Neuron (in vitro differentiated cells): ENCODE measurements around the gene SOX9.
A peak's percentile ranks its signal among the peaks of the same experiment; 100 is the strongest.

ENCODE experiments used
- H2AFZ ChIP-seq: one replicate; pipeline ENCODE4 v1.6.1; 2013; ENCODE audit warnings: low read depth, mild to moderate bottlenecking, inconsistent platforms, low read length, moderate library complexity
- H3K27me3 ChIP-seq: one replicate; pipeline ENCODE4 v1.6.1; 2013; ENCODE audit warnings: low read length; ENCODE audit not compliant: insufficient read depth
- H3K36me3 ChIP-seq: one replicate; pipeline ENCODE4 v1.6.1; 2013; ENCODE audit warnings: low read length; ENCODE audit not compliant: insufficient read depth
- H3K4me1 ChIP-seq: one replicate; pipeline ENCODE4 v1.6.1; 2013; ENCODE audit warnings: low read length; ENCODE audit not compliant: insufficient read depth
- H3K4me3 ChIP-seq: 2 replicates; pipeline ENCODE4 v1.5.1; 2013; ENCODE audit warnings: mild to moderate bottlenecking, low read length, moderate library complexity
- H3K9me3 ChIP-seq: one replicate; pipeline ENCODE4 v1.6.1; 2013; ENCODE audit warnings: low read length

The SOX9 gene

DNA sequence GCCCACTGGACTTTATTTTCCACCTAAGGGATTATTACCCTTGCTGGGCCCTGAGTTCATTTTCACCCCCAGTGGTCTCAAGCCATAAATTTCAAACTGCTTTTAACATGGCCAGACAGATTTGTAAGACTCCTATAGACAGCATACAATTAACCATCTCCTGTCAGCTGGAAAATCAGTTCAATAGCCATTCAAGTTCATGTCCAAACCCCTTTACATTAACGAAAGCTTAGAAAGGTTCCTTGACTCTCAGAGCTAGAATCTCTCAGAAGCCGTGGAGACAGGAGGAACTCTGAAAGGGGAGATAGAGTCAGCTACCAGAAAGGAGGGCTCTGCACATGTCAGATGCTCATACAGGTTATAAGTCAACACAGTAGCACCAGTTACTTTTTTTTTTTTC, 23.3 kb downstream of the SOX9 start:
- Histone ChIP-seq H3K4me1 (peaks cover 12% of the 10 kb centered on the region), H3K36me3 (no peaks in the 10 kb centered on the region), H2AFZ (no peak overlapping the region), H3K9me3 (peaks cover 4% of the 10 kb centered on the region), H3K27me3 (no peaks in the 10 kb centered on the region), H3K4me3 (no peak overlapping the region)

DNA sequence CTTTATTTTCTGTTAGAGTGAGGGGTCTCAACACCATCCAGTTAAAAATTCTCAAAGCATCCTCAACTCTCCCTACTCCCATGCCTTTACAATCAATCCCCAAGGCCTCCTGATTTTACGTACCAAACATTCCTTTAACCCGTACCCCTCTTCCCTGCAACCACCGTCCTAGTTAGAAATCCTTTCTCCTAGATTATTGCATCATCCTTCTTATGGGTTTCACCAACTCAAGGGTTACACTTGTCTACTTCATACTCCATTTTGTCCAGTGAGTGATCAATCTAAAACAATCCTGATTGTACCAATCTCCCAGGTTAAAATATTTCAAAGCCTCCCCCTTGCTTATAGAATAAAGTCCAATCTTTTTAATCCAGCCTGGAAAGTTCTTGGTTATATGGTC, 24.7 kb downstream of the SOX9 start:
- no peak overlapping the region for H3K4me3 ChIP-seq
- H2AFZ ChIP-seq, result no peak overlapping the region
- H3K27me3 ChIP-seq, result no peaks in the 10 kb centered on the region
- H3K4me1 ChIP-seq, result peaks cover 8% of the 10 kb centered on the region
- H3K36me3 ChIP-seq, result no peaks in the 10 kb centered on the region
- H3K9me3 ChIP-seq, result peaks cover 4% of the 10 kb centered on the region

- peaks cover 9% of the 10 kb centered on the region for H3K4me1 ChIP-seq
- no peak overlapping the region for H2AFZ ChIP-seq
- H3K9me3 ChIP-seq, result peaks cover 4% of the 10 kb centered on the region
- no peak overlapping the region for H3K4me3 ChIP-seq
- H3K36me3 ChIP-seq, result no peaks in the 10 kb centered on the region
- H3K27me3 ChIP-seq, result no peaks in the 10 kb centered on the region
Observed at GRCh38 chr17:72145962-72146361, 25.1 kb downstream of the SOX9 start.

DNA sequence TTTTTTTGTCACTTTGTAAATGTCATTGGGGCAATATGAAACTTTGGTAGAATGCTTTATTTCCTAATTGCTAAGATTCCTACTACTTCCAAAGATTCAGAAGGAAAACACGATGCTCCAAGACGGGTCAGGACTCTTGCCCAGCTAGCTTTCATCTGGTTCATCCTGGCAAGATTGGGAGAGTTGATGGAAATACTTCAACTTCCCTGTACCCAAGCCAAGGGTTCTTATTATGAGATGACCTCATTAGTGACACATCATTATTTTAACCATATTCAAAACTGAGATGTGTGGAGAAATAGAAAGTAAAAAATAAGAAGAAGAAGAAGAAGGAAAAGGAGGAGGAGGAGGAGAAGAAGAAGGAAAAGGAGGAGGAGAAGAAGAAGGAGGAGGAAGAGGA, 25.6 kb downstream of the SOX9 start:
- H3K36me3 ChIP-seq, result no peaks in the 10 kb centered on the region
- H3K9me3 ChIP-seq, result peaks cover 4% of the 10 kb centered on the region
- H3K4me3 ChIP-seq, result no peak overlapping the region
- H2AFZ ChIP-seq, result no peak overlapping the region
- no peaks in the 10 kb centered on the region for H3K27me3 ChIP-seq
- peaks cover 13% of the 10 kb centered on the region for H3K4me1 ChIP-seq

DNA sequence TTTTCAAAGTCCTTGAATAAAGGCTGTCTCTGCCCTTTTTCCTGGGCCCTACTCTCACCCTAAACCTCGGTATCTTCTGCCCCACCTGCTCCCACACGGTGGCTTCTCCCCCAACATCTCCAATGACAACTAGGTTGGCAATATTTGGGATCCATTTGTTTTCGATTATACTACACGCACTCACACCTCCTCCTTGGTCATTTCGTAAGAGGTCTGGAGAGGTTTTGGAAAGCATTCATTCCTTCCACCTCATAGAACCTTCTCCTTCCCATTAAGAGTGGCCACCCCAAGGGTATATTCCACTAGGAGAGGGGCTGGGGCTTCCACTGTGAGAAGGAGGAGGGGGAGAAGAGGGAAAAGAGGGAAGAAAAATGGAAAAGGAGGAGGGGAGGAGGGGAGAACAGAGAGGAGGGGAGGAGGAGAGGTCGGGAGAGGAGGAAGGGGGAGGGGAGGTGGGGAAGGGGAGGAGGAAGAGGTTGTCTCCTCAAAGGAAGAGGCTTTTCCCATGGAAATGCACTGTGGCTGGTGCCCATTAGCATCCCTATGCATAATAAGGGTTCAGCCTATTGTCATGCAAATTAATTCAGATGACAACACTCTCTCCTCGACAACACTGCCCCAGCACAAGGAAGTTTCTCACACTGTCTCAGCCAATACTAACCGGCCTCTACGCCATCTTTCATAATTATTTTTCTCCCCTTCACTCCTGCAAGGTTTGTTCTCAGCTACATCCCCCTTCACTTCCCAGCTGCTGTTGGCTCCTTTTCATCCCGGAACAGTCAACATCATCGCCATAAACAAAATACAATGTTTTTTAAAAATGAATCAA, 30.0 kb downstream of the SOX9 start:
- Histone ChIP-seq H3K4me3 (peak overlapping the region; percentile 22), H3K36me3 (no peaks in the 10 kb centered on the region), H2AFZ (peak overlapping the region; percentile 31), H3K4me1 (peaks cover 27% of the 10 kb centered on the region), H3K9me3 (peaks cover 3% of the 10 kb centered on the region), H3K27me3 (no peaks in the 10 kb centered on the region)

GRCh38 chr17:72151565-72152386, 31.0 kb downstream of the SOX9 start:
- H3K36me3 ChIP-seq, result no peaks in the 10 kb centered on the region
- no peaks in the 10 kb centered on the region for H3K9me3 ChIP-seq
- H3K4me1 ChIP-seq, result peaks cover 27% of the 10 kb centered on the region
- H3K27me3 ChIP-seq, result no peaks in the 10 kb centered on the region
- peak overlapping the region; percentile 31 for H2AFZ ChIP-seq
- H3K4me3 ChIP-seq, result peak overlapping the region; percentile 22

GRCh38 chr17:72152387-72152929, 31.6 kb downstream of the SOX9 start:
- Histone ChIP-seq H3K36me3 (no peaks in the 10 kb centered on the region), H3K4me3 (no peak overlapping the region), H3K4me1 (peaks cover 27% of the 10 kb centered on the region), H3K9me3 (no peaks in the 10 kb centered on the region), H3K27me3 (no peaks in the 10 kb centered on the region), H2AFZ (no peak overlapping the region)

DNA sequence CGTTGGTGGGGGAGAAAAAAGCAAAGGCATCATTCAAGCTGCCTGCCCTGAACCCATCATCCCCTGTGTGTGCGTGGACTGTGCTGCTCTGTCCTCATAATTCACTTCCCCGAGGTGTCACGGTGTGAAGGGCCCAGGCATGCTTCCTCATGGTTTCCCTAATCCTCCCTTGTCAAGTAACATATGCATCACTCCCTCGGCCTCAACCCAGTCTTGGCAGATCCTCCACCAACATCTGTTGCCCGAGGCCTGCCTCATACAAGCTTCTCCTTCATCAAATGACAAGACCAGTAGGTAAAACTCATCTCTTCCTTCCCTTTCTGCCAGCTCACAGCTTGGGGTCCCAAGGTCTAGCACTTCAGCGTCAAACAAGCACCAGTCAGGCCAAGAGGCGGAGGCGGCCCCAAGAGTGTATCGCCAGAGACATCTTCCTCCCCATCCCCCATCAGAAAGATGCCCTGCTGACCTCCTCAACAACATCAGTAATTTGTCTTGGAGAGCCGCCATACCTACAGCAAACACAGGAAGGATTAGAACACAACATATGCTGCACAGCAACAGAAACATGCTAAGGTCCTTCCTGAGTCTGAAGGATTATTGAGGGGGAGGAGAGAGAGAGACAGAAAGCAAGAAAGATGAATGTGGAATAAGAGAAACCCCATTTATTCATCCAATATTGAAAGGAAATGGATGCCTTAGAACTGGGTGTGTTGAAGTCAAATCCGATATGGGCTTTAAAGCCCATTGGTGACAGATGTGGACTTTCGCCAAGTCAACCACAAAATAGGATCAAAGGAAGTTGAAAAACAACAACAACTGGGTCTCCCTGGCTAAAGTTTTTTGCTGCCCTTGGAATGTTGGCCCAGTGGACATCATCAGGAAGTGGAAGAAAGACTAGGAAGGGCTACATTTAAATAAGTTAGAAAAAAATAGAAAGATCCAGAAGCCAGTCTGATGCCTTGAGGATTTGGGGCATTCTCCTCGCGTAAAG, 38.4 kb downstream of the SOX9 start:
- Histone ChIP-seq H2AFZ (no peak overlapping the region), H3K4me3 (no peak overlapping the region), H3K27me3 (no peaks in the 10 kb centered on the region), H3K4me1 (no peaks in the 10 kb centered on the region), H3K36me3 (no peaks in the 10 kb centered on the region), H3K9me3 (no peaks in the 10 kb centered on the region)

DNA sequence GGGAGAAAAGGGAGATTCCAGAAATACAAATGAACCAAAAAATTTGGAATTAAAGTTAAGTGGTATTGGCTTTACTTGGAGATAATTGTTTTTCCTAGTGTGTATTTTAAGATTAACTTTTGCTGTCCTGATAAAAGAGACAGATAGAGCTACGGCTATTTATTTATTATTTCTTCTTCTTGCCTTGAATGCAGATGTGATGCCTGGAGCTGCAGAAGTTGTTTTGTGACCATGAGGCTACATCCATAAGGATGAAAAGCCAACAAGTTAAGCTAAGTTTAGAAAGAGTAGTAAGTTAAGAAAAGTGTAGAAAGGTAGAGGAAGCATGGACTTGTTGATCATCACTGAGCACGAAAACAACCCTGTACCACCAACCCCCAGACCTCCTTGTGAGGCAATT, 41.7 kb downstream of the SOX9 start:
- no peak overlapping the region for H2AFZ ChIP-seq
- no peak overlapping the region for H3K4me3 ChIP-seq
- no peaks in the 10 kb centered on the region for H3K9me3 ChIP-seq
- H3K4me1 ChIP-seq, result peaks cover 14% of the 10 kb centered on the region
- no peaks in the 10 kb centered on the region for H3K36me3 ChIP-seq
- no peaks in the 10 kb centered on the region for H3K27me3 ChIP-seq

GRCh38 chr17:72163474-72163873, 42.7 kb downstream of the SOX9 start:
- H3K27me3 ChIP-seq, result no peaks in the 10 kb centered on the region
- H3K4me1 ChIP-seq, result peaks cover 14% of the 10 kb centered on the region
- no peaks in the 10 kb centered on the region for H3K9me3 ChIP-seq
- H2AFZ ChIP-seq, result no peak overlapping the region
- H3K4me3 ChIP-seq, result no peak overlapping the region
- H3K36me3 ChIP-seq, result no peaks in the 10 kb centered on the region

GRCh38 chr17:72164158-72164739, 43.4 kb downstream of the SOX9 start:
- no peak overlapping the region for H2AFZ ChIP-seq
- no peaks in the 10 kb centered on the region for H3K36me3 ChIP-seq
- no peaks in the 10 kb centered on the region for H3K9me3 ChIP-seq
- no peaks in the 10 kb centered on the region for H3K27me3 ChIP-seq
- no peak overlapping the region for H3K4me3 ChIP-seq
- H3K4me1 ChIP-seq, result peaks cover 14% of the 10 kb centered on the region

DNA sequence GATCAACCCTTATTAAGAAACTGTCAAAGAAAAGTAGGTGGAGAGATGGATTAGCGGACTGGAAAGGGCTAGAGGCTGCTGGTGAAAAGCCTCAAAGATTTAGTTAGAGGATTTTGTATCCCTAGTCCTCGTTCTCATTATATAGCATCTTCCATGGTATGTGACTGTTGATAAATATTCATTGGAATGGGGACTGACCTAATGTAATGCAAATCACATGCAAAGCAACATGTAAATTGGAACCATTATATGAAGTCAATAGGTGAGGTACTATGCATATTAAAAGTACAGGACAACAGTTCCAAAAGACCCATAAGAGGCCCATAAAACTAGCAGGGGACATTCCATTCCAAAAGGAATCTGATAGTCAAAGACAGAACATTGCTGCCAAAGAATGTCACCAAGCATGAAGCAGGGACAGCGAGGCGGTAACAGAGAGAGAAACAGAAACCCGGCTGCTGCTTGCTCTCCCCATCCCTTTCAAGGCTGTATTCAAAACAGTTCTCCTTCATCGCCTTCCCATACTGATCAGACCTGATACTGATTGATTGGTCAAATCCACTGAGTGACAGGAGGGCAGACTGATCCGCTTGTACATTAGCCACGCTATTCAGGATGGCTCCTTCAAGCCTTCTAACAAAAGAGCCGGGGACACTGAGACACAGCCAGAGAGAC, 44.5 kb downstream of the SOX9 start:
- H3K9me3 ChIP-seq, result no peaks in the 10 kb centered on the region
- no peaks in the 10 kb centered on the region for H3K36me3 ChIP-seq
- no peaks in the 10 kb centered on the region for H3K27me3 ChIP-seq
- H3K4me1 ChIP-seq, result peaks cover 14% of the 10 kb centered on the region
- H2AFZ ChIP-seq, result no peak overlapping the region
- no peak overlapping the region for H3K4me3 ChIP-seq
